Activated CD4-positive, CD25-positive, alpha-beta regulatory T cell treated with anti-CD3 and anti-CD28 coated beads, Interleukin-2, amount 50 U/mL, for 16 hours (primary cell): ENCODE data around the gene LARP4B.

Experiments
- DNase-seq: peaks from one replicate; pipeline ENCODE4 v3.0.0-alpha.2; 2020; ENCODE audit warnings: low read depth, low spot score

LARP4B gene

DNA sequence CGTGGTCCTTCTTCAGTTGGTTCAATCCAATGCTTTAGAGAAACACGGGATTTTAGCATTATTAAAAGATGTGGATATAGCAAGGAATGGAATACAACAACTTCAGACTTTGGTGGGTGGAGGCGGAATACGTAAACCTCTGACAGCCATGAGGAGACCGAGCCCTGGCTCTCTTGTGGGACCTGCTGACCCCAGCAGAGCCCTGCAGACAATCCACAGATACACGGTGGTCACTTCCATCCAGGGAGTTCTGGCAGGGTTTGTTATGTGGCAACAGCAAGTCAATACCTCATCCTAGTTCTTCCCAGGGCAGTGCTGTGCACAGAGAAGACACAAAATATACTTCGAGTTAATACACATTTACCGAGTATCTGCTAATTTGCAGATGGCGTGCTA is 123.5 kb downstream of the LARP4B start:
- DNase-seq: no peak

DNA sequence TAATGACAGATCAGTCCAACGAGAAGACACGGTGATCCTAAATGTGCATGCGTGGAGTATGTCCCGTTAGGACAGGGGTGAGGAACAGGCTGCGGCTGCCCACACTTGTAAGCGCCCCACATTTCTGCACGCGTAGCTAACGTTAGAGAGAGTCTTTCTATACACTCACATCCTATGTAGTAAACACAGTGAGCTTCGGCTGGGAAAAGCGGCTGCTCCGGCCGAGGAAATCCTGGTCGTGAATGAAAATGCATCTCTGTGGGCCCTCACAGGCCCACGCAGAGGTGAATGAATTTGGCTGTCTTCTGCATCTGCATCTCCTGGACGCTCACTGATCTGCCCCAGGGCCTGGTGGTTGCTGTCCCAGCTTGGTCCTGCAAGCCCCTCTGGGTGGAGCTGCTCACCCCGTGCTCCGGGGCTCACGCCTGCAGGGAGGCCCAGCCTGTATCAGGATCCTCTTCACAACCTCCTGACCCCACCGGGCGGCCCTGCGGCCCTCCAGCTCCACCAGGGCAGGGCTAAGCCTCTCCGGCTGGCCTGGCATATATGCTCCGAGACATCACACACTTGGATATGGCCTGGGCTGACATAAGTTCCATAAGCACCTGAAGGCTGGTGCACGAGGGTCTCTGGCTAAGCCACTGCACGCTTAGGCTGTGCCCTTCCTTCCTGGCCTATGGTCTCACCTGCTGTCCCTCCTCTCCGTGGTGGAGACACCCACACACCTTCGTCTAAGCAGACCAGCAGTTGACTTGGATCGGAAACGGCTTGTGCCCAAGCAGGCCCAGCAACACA is 124.1 kb downstream of the LARP4B start:
- no peak for DNase-seq

DNA sequence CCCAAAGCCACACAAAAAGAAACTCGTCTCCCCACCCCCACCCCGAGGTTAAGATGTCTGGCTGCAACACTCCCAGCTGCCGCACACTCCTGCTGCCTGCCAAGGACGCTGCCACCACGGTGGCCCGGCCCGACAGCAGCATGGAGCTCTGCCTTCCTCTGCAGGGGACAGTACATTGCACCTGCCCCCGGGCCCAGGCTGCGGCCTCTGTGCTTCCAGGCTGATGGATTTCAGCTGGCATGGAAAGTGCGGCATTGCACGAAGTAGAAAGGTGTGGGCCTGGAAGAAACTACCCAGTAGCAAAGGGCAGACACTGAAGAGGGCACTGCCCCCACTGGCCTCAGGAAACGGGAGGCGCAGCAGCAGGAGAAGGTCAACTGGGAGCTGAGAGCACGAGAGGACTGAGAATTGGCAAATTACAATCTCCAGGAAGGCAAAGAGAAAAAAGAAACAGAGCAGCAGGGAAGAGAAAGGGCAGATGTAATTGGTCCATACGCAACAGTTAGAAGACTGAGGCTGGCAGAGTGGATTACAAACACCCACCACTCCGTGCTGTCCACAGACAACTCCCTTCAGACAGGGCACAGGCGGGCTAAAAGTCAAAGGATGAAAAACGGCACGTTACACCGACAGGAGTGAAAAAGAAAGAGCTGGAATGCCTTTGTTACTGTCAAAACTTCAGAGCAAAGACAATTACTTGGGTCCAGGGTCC is 124.9 kb downstream of the LARP4B start:
- DNase-seq: no peak

DNA sequence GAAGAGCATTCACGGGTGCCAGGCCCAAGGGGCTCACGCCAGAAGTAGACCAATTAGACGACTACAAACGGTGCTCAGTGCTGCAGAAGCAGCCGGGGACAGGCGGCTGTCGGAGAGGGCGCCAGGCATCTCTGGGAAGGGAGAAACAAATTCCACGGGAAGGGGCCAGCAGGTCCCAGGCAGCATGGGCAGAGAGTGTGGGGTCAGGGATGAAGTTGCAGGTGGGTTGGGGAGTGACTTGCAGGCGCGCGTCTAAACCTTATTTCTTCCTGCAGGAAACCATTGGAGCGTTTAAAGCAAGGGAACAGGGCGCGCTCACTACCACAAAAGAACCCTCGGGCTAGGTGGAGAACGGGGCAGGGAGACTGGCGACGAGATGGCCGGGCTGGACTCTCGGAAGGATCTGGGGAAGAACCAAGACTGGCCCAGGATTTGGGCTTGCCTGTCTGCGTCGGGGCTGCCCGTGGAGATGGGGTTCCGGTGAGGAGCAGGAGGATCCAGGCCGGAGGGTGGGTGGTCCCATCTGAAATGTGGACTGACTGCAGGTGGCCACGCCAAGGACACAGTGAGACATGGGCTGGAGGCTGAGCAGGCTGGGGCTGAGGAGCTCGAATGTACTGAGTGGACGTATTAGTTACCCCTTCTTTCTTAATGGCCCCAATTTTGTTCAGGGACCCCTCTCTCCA is 125.7 kb downstream of the LARP4B start:
- DNase-seq: no peak

DNA sequence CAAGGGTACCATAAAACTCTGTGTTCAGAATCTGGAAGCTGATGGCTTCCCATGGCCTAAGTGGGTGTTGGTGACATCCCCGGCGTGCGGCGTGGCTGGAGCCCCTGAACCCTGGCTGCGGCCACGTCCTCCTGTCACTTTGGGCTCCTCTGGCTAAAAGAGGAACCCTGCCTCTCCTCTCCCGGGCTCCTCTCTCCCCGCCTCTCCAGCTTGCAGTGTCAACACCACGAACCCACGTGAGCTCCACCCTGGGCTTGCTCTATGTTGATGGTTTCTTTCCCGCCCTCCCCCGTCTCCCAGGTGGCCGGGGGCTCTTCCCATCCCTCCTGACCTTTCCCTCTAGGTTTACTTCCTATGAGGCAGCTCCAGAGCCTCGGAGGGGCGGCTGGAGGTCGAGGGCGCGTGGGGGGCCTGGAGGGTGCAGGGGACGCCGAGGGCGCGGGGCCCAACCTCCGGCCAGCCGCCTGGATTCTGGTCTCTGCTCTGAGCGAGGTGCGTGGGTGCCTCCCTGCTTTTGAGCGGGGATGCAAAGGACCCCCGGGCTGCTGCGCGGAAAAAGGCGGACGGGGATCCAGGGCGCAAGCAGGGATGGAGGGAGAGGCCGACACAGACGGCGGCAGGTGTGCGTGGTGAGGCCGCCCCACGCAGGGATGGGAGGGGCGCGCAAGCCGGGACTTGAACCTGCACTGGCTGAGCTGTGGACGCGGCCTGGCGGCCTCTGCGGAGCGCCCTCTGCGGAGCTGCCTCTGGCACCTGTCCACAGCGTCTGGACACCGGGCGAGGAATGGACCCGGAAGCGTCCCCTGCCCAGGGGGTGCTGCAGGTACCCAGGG is 126.5 kb downstream of the LARP4B start:
- DNase-seq: no peak

DNA sequence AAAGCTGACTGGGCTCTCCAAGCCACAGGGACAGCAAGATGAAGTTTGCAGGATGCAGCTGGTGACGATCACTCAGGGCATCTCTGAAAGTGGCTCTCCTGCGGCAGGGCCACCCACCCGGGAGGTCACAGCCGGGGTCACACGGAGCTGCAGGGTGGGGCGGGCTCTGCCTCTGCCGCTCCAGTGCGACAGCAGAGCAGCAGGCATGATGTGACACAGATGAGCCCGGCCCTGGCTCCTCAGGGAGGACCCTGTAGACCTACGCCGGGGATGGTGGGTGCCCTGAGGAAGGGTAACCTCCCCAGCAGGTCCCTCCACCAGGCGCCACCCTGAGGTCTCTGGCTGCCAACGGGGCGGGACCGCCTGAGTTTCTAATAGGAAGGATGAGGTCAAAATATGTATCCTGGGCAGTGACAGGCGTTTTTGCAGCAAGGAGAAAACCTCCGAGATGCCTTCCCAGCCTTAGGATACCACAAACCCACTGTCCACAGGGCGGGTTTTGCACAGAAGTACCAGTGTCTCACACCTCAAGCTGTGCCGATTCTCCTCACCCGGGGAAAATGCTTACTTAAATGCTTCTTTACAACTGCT is 127.2 kb downstream of the LARP4B start:
- no peak for DNase-seq

DNA sequence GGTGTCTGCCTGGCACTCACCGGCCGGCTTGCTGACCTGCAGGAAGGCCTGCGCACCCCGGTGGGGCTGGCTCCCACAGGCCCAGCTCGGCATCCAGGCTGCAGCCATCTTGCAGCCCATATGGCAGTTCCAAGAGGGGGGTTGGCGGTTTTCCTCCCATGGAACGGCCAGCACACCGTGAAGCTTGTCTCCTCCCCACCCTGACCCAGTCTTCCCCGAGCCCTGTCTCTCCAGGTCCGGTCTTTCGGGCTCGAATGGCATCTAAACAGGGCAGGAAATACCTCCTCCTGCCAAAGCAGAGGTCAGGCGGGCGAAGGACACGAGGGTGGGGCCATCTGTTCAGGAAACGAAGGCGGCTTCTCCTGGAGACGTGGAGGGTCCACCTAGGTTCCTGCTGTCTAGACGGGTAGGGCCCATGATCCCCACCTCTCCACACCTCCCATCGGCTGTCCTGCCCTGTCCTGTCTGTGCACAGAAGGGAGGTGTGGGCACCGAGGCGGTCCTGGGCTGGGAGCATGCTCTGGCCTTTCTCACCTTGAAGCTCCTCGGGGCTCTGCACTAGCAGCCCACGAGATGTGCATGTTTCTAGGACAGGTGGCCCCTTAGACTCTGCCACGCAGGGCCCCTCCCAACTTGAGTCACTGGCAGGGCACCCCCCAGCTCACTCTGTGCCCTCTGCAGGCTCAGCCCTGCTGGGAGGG is 128.3 kb downstream of the LARP4B start:
- no peak for DNase-seq

DNA sequence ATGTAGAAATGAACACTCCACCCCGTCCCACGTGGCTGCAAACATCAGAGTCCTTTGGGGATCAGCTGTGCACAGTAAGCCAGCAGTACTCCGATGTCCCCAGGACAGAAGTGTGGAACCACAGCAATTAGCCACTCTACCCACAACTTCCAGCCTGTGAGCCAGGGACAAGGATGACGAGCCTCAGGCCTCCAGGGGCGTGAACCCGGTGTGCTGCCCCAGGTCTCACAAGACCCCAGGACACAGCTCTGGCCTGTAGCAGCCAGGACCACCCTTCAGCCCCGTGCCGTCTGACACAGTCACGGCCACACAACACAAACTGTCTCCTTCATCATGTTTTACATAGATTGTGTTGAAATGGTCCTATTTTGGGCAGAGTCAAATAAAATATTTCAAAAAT is 129.0 kb downstream of the LARP4B start:
- DNase-seq: no peak

DNA sequence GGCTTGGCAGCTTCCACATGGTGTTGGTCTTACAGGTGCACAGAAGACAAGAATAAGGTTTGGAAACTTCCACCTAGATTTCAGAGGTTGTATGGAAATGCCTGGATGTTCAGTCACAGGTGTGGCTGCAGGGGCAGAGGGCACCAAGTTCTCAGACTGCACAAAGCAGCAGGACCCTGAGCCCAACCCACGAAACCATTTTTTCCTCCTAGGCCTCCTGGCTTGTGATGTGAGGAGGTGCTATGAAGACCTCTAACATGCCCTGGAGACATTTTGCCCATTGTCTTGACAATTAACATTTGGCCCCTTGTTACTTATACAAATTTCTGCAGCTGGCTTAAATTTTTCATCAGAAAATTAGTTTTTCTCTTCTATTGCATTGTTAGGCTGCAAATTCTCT is 134.3 kb downstream of the LARP4B start:
- no peak for DNase-seq

DNA sequence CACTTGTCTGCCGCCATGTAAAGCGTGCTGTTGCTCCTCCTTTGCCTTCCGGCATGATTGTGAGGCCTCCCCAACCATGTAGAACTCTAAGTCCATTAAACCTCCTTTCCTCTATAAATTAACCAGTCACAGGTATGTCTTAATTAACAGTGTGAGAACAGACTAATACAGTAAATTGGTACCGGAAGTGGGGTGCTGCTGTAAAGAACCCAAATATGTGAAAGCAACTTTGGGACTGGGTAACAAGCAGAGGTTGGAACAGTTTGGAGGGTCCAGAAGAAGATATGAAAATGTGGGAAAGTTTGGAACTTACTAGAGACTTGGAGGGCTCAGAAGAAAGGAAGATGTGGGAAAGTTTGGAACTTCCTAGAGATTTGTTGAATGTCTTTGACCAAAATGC is 135.3 kb downstream of the LARP4B start:
- DNase-seq: no peak

DNA sequence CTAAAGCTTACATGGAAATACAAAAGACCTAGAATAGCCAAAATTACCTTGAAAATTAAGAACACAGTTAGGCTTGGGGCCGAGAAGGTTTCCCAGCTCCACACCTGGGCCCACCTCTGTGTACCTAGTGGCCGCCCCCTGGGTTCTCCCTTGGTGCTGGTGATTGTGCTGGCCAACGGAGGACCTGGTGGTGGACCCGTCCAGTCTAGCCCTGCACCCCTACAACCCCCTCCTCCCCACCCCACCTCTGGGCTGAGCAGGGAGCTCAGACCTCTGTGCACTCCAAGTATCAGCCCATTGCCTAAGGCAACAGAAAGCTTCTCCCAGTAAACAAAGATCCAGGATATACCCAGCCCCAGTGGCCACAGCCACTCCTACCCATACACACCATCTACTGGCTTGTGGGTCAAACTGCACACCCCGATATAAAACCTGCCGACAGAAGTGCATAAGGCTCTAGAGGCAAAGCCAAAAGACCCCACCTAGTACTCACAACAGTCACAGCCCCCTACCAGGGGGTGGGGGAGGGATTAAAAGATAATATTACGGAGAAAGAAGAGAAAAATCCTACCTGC is 137.0 kb downstream of the LARP4B start:
- DNase-seq: no peak

DNA sequence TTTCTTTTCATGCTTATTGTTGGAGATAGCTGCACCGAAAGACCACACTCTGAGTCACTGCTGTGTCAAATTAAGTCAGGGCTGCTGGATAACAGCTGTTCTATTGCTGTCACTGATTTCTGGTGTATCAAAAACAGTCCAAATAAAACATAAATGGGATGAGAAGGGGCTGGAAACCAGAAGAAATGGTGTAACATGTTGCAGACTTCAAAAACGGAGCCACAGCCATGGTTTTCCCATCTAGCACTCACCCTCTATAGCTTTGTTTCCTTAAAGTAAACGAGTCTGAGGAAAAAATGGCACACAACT is 138.8 kb downstream of the LARP4B start:
- no peak for DNase-seq

DNA sequence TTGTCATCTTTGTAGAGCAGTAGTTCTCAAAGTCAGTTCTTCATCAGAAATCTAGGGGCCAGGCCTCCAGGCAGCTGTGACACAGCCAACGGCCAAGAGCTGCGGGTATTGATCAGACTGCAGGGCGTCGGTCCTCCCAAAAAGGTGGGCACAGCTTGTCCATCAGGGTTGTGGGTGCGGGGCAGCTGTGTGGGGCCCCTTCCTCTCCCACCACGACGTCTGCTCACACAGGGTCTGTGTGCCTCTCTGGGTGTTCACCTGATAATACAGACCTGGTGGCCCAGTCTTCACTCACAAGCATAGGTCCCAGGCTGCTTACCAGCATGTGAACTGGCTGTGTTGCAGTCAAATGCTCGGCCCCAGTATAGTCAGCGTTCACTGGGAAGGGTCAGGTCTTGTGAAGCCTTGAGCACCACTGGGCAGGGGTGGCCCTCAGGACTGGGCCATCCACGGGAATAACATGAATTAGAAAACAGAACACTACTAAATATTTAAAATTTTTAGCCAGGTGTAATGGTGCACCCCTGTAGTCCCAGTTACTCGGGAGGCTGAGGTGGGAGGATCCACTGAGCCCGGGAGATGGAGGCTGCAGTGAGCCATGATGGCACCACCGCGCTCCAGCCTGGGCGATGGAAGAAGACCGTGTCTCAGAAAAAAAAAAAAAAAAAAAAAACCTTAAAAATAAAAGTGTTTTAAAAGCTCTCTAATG is 139.3 kb downstream of the LARP4B start:
- no peak for DNase-seq

DNA sequence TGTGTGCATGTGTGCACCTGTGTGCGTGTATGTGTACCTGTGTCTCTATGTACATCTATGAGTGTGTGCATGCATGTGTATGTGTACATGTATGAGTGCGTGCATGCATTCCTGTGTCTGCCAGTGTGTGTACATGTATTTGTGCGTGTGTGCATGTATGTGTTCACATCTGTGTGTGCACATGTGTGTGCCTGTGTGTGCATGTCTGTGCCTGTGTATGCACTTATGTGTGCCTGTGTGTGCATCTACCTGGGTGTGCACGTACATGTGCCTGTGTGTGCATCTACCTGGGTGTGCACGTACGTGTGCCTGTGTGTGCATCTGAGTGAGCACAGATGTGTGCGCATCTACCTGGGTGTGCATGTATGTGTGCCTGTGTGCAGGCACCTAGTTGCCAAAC is 139.9 kb downstream of the LARP4B start:
- no peak for DNase-seq

DNA sequence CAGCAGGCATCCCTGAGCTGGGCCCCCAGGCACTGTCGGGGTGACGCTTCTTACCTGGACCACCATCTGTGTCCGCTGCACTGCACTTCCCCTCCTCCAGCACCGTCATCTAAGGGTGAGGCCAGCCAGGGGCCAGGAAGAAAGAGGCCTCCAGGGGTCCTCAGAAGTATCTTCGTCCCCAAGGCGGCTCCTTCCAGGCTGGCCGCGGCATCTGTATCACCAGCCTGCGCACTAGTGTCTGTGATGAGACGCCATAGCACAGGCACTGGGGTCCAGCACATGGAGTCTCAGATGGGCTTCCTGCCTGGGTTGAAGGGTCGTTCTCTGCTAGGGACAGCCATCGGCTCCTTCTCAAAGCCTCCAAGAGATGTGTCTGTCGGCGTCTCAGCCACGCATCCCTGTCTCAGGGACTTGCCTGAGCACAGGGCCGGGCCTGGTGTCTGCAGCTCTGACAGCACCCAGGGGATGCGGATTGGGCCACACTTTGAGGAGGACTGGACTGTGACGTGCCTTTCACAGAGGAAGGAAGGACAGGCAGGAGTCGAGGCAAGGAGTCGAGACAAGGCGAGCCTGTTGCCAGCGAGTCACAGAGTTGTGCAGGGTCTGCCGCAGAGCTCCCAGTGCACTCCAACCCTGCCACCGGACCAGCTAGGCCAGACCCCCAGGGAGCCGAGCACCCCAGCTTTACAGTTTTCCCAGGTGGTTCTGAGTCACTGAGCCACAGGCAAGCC is 140.5 kb downstream of the LARP4B start:
- DNase-seq: no peak

DNA sequence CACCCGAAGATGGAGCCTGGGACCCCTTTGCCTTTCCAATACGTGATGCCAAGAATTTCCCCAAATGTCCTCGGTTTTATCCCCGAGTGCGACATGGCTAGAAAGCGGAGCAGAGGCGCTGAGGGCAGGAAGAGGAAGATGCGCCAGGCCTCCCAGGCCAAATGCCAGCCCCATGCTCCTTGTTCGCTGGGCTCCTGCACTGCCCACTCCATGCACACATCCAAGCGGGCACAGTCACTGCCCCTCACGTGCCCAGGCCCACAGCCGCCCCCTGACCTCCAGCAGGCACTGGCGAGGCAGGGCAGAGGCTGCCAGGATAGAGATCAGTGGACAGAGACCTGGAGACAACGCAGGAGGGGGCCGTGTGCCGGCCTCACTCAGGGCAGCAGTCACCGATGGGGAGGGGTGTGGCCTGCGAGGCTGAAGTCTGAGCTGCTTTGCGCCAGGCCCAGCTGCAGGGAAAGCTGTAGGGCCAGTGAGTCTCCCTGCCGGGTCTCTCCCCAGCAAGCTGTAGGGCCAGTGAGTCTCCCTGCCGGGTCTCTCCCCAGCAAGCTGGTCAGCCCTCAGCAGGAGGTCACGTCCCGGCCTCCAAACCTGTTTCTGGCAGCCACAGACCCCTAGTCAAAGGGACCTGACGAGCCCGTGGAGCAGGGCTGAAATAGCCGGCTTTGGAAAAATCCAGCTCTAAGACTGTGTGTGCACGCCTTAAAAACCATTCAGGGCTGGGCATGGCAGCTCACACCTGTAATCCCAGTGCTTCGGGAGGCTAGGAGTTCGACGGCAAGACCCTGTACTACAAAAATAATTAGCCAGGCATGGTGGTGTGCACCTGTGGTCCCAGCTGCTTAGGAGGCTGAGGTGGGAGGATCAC is 141.4 kb downstream of the LARP4B start:
- DNase-seq: no peak

DNA sequence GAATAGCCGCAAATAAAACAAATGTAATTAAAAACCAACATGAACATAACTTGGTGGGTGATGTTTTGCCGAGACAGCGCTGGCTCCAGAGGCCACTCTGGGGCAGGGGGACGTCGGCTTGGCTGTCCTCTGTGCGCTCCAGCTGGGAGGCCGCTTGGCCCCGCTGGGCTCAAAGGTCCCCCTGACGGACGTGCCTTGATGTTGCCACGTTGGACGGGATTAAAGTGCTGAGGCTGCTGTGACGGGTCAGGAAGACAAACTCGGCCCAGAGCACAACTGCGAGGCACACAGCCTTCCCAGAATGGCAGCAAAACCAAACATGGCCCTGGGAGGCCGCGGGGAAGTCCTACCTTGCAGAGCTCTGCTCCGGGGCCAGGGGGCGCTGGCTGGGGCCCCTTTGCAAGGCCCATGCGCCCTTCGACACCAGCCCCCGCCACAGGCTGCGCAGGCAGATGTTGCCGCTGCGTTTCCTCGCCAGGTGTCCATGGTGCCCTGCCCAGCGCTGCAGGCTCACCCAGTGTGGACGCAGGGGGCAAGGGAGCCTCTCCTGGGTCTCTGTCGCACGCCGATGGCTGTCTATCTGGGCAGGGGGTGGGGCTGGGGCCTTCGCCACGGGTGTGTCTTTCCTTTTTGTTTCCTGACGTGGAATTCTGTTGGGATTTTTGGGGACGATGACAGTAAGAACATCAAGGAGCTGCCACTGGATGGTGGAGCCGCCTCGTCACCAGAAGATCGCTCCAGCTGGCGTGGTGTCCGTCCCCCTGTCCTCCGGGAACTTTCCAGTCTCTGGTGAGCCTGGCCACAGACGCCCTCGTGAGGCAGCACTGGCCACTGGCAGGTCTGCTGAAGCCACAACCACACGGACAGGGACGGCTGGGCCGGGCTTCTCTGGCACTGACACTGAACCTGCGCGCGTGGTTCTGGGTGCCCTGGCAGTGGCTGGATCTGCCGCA is 142.4 kb downstream of the LARP4B start:
- DNase-seq: no peak
